Upper lobe of left lung (tissue), 6 donors: ENCODE data around the gene CLN6. TPM values are rescaled to one million over a fixed set of nuclear protein-coding genes. Genes with fewer than 3 reads are reported as not detected.

Experiments
- ATAC-seq, 2 donors: fragments of 200-7000 bp; cut with Tn5 transposase; one replicate each; pipeline ENCODE4 v1.9.1; 2022; ENCODE audit warnings: mild to moderate bottlenecking in 2 of 2, moderate library complexity in 2 of 2; ENCODE audit not compliant: low FRiP score in 2 of 2
- DNase-seq, 2 donors: peaks; one replicate each; pipeline ENCODE4 v3.0.0-alpha.2; 2019 to 2020
- H3K27ac ChIP-seq, 4 donors: fragments of 200-600 bp; sonication (generic); one replicate each; pipeline ENCODE4 v1.5.1; 2016 to 2019
- H3K27me3 ChIP-seq, 4 donors: fragments of 200-600 bp; sonication (generic); one replicate each; pipeline ENCODE4 v1.5.1; 2017 to 2019
- H3K36me3 ChIP-seq, 4 donors: fragments of 200-600 bp; sonication (generic); one replicate each; pipeline ENCODE4 v1.5.1; 2016 to 2019
- H3K4me1 ChIP-seq, 4 donors: fragments of 200-600 bp; sonication (generic); one replicate each; pipeline ENCODE4 v1.5.1; 2018 to 2019
- H3K4me3 ChIP-seq, 4 donors: fragments of 200-600 bp; sonication (generic); one replicate each; pipeline ENCODE4 v1.5.1; 2017 to 2019; ENCODE audit warnings: mild to moderate bottlenecking in 2 of 4, moderate library complexity in 1 of 4
- H3K9me3 ChIP-seq, 4 donors: fragments of 200-600 bp; sonication (generic); one replicate each; pipeline ENCODE4 v1.5.1; 2018 to 2019
- CTCF ChIP-seq, 6 experiments: fragments of 450-650 bp in 4 of 6; fragments of 200-600 bp in 2 of 6; sonication (generic) in 2 of 6; IDR thresholded peaks; one replicate each; pipeline ENCODE4 v1.5.1; 2016 to 2019; ENCODE audit warnings: antibody characterized with exemption in 6 of 6
- EP300 ChIP-seq, 4 donors: sonication (generic); formaldehyde crosslinking; IDR thresholded peaks; one replicate each; pipeline ENCODE4 v1.5.1; 2017; ENCODE audit warnings: antibody characterized with exemption in 4 of 4, control low read depth in 2 of 4
- POLR2A ChIP-seq, 4 donors: fragments of 450-650 bp; IDR thresholded peaks; one replicate each; pipeline ENCODE4 v1.5.1; 2016 to 2017; ENCODE audit warnings: antibody characterized with exemption in 4 of 4, mild to moderate bottlenecking in 2 of 4
- POLR2AphosphoS5 ChIP-seq, 2 donors: sonication (generic); formaldehyde crosslinking; IDR thresholded peaks; one replicate each; pipeline ENCODE4 v1.5.1; 2017; ENCODE audit warnings: antibody characterized with exemption in 2 of 2
- WGBS, 2 donors: methylation state at CpG; one replicate each; pipeline ENCODE4 v1.1.5; 2017 to 2018; 5-methylcytosine and 5-hydroxymethylcytosine counted together
- total RNA-seq, 6 donors: library from RNA; depleted of rRNA in 4 of 6; stranded (reverse); fragments of >200 nt in 4 of 6; gene quantifications; one replicate each; pipeline versions ENCODE4 v1.1.0 to v1.2.1, GENCODE V29; 2016 to 2021
- donor health status: DM: no; HTN: no; CAD: no; lungs with moderate emphysema.
- donor health status: DM: no; HTN: yes; CAD: no; lungs with severe emphysema.

CLN6 gene
- total RNA-seq, 6 donors from 2014 or later: 19.4 to 48.3 (median 28.7) TPM

- Histone ChIP-seq H3K27ac (no peak overlapping the region), H3K36me3 (no peaks in the 10 kb centered on the region), H3K27me3 (no peaks in the 10 kb centered on the region), H3K4me3 (no peak overlapping the region), H3K4me1 (peaks cover 11 to 19% (median 14%) of the 10 kb centered on the region in 4 donors), H3K9me3 (no peaks in the 10 kb centered on the region)
- no peak for DNase-seq
- peak in 1 of 2 donors; percentile 45 for ATAC-seq
- 80 to 81% methylated on average over 6 of the region's 6 CpGs for WGBS, 2 donors
- no peak for TF ChIP-seq EP300 (IDR thresholded peaks at IDR 0.05)
- TF ChIP-seq CTCF (IDR thresholded peaks at IDR 0.05): no peak
- no peak for TF ChIP-seq POLR2A (IDR thresholded peaks at IDR 0.05)
- no peak for TF ChIP-seq POLR2AphosphoS5 (IDR thresholded peaks at IDR 0.05)
Observed at GRCh38 chr15:68232937-68233336, 3.4 kb upstream of the CLN6 start.

- Histone ChIP-seq H3K36me3 (no peaks in the 10 kb centered on the region), H3K9me3 (no peaks in the 10 kb centered on the region), H3K27me3 (no peaks in the 10 kb centered on the region), H3K27ac (no peak overlapping the region), H3K4me3 (no peak overlapping the region), H3K4me1 (peaks cover 14 to 23% (median 18%) of the 10 kb centered on the region in 4 donors)
- no peak for DNase-seq
- TF ChIP-seq POLR2AphosphoS5 (IDR thresholded peaks at IDR 0.05): no peak
- no peak for TF ChIP-seq CTCF (IDR thresholded peaks at IDR 0.05)
- TF ChIP-seq POLR2A (IDR thresholded peaks at IDR 0.05): no peak
- TF ChIP-seq EP300 (IDR thresholded peaks at IDR 0.05): no peak
- 69 to 86% methylated on average over 6 of the region's 6 CpGs for WGBS, 2 donors
- ATAC-seq: no peak
Observed at GRCh38 chr15:68232449-68232848, 2.9 kb upstream of the CLN6 start.

GRCh38 chr15:68231102-68231818 is 1.7 kb upstream of the CLN6 start:
- Histone ChIP-seq H3K27ac (no peak overlapping the region), H3K36me3 (no peaks in the 10 kb centered on the region), H3K4me1 (peaks cover 14 to 29% (median 18%) of the 10 kb centered on the region in 4 donors), H3K4me3 (no peak overlapping the region), H3K9me3 (no peaks in the 10 kb centered on the region), H3K27me3 (no peaks in the 10 kb centered on the region)
- ATAC-seq: no peak
- 83 to 90% methylated on average over 8 to 9 of the region's 9 CpGs for WGBS, 2 donors
- DNase-seq: no peak
- no peak for TF ChIP-seq POLR2AphosphoS5 (IDR thresholded peaks at IDR 0.05)
- TF ChIP-seq EP300 (IDR thresholded peaks at IDR 0.05): no peak
- TF ChIP-seq CTCF (IDR thresholded peaks at IDR 0.05): no peak
- no peak for TF ChIP-seq POLR2A (IDR thresholded peaks at IDR 0.05)

GRCh38 chr15:68230157-68231100 is 901 bp upstream of the CLN6 start:
- Histone ChIP-seq H3K36me3 (no peaks in the 10 kb centered on the region), H3K4me3 (peak overlapping the region in 3 of 4 donors; percentile 62 to 99 (median 80)), H3K9me3 (no peaks in the 10 kb centered on the region), H3K27ac (peak overlapping the region in 2 of 4 donors; percentile 74 to 83), H3K27me3 (no peaks in the 10 kb centered on the region), H3K4me1 (peaks cover 14 to 29% (median 18%) of the 10 kb centered on the region in 4 donors)
- TF ChIP-seq POLR2AphosphoS5 (IDR thresholded peaks at IDR 0.05): no peak
- no peak for TF ChIP-seq EP300 (IDR thresholded peaks at IDR 0.05)
- no peak for TF ChIP-seq CTCF (IDR thresholded peaks at IDR 0.05)
- TF ChIP-seq POLR2A (IDR thresholded peaks at IDR 0.05): no peak
- ATAC-seq: peak in 1 of 2 donors; percentile 30
- 57 to 60% methylated on average over 16 to 20 of the region's 20 CpGs for WGBS, 2 donors
- DNase-seq: no peak
